Stimulated activated naive CD8-positive, alpha-beta T cell treated with anti-CD3 and anti-CD28 coated beads, Interleukin-15, Interleukin-2, amounts not matched to agents 100 U/mL and 50 U/mL, for 24 hours (primary cell): ENCODE data around the gene DOCK3.
"Not testable (repeated sequence)": the region's sequence is repeated elsewhere in the genome, so short reads cannot be mapped to it uniquely, and the experiment has no call there.

ENCODE experiments used
- ATAC-seq: fragments of 150-1000 bp; cut with Tn5 transposase; one replicate; pipeline ENCODE4 v1.10.0; 2021
- DNase-seq: peaks from one replicate; pipeline ENCODE4 v3.0.0; 2021

The DOCK3 gene

GRCh38 chr3:51307945-51308607, 633.3 kb downstream of the DOCK3 start:
- DNase-seq, ATAC-seq: not testable (repeated sequence)

GRCh38 chr3:51311055-51311454, 636.3 kb downstream of the DOCK3 start:
- ATAC-seq (no peak), DNase-seq (no peak)

GRCh38 chr3:51328206-51328605, 653.5 kb downstream of the DOCK3 start:
- DNase-seq (no peak), ATAC-seq (no peak)

- ATAC-seq = no peak
- no peak for DNase-seq
Observed at GRCh38 chr3:51330046-51330445, 655.3 kb downstream of the DOCK3 start.

- no peak for ATAC-seq
- DNase-seq = no peak
Observed at GRCh38 chr3:51332156-51332555, 657.4 kb downstream of the DOCK3 start.

GRCh38 chr3:51333021-51333420, 658.3 kb downstream of the DOCK3 start:
- ATAC-seq (no peak), DNase-seq (no peak)

- no peak for ATAC-seq
- no peak for DNase-seq
Observed at GRCh38 chr3:51336261-51336660, 661.5 kb downstream of the DOCK3 start.

- ATAC-seq (no peak), DNase-seq (no peak)
Observed at GRCh38 chr3:51337666-51338065, 662.9 kb downstream of the DOCK3 start.

GRCh38 chr3:51338632-51339031, 663.9 kb downstream of the DOCK3 start:
- ATAC-seq (no peak), DNase-seq (no peak)

GRCh38 chr3:51340013-51340829, 665.5 kb downstream of the DOCK3 start:
- ATAC-seq (peak; percentile 47), DNase-seq (no peak)

- ATAC-seq (no peak), DNase-seq (no peak)
Observed at GRCh38 chr3:51340989-51341636, 666.4 kb downstream of the DOCK3 start.

GRCh38 chr3:51343918-51344687, 669.4 kb downstream of the DOCK3 start:
- no peak for ATAC-seq
- no peak for DNase-seq

GRCh38 chr3:51350751-51351150, 676.0 kb downstream of the DOCK3 start:
- DNase-seq (no peak), ATAC-seq (no peak)

- ATAC-seq (no peak), DNase-seq (no peak)
Observed at GRCh38 chr3:51353131-51353530, 678.4 kb downstream of the DOCK3 start.

- DNase-seq (no peak), ATAC-seq (no peak)
Observed at GRCh38 chr3:51353691-51354090, 679.0 kb downstream of the DOCK3 start.

GRCh38 chr3:51354172-51354571, 679.4 kb downstream of the DOCK3 start:
- DNase-seq (no peak), ATAC-seq (no peak)

GRCh38 chr3:51354731-51355615, 680.2 kb downstream of the DOCK3 start:
- DNase-seq (no peak), ATAC-seq (no peak)

- no peak for ATAC-seq
- no peak for DNase-seq
Observed at GRCh38 chr3:51355891-51356578, 681.3 kb downstream of the DOCK3 start.

GRCh38 chr3:51357856-51358255, 683.1 kb downstream of the DOCK3 start:
- DNase-seq (no peak), ATAC-seq (no peak)

GRCh38 chr3:51358981-51359380, 684.3 kb downstream of the DOCK3 start:
- ATAC-seq (no peak), DNase-seq (no peak)

GRCh38 chr3:51360806-51361205, 686.1 kb downstream of the DOCK3 start:
- ATAC-seq (no peak), DNase-seq (no peak)
